Peyer's patch (tissue), 4 donors: ENCODE results near the gene MYO1H. TPM values are rescaled to one million over a fixed set of nuclear protein-coding genes. Genes with fewer than 3 reads are reported as not detected.

ENCODE experiments used
- DNase-seq, 3 donors: peaks; one replicate each; pipeline ENCODE4 v3.0.0-alpha.2; 2017 to 2019
- H3K27ac ChIP-seq, 4 donors: fragments of 200-600 bp; sonication (generic); one replicate each; pipeline ENCODE4 v1.5.1; 2016 to 2019
- H3K27me3 ChIP-seq, 2 donors: fragments of 200-600 bp; sonication (generic); one replicate each; pipeline ENCODE4 v1.5.1; 2019
- H3K36me3 ChIP-seq, 3 donors: fragments of 200-600 bp; sonication (generic); one replicate each; pipeline ENCODE4 v1.5.1; 2016 to 2019
- H3K4me1 ChIP-seq, 4 donors: fragments of 200-600 bp; sonication (generic); one replicate each; pipeline ENCODE4 v1.5.1; 2016 to 2019
- H3K4me3 ChIP-seq, 4 donors: fragments of 200-600 bp; sonication (generic); 1 replicate in 3 of 4; 2 replicates in 1 of 4; pipeline ENCODE4 v1.5.1; 2016 to 2019; ENCODE audit warnings: mild to moderate bottlenecking in 1 of 4
- H3K9me3 ChIP-seq, 4 donors: fragments of 200-600 bp; sonication (generic); one replicate each; pipeline ENCODE4 v1.5.1; 2016 to 2019; ENCODE audit warnings: mild to moderate bottlenecking in 1 of 4
- POLR2A ChIP-seq, 2 donors: fragments of 450-650 bp; IDR thresholded peaks; one replicate each; pipeline ENCODE4 v1.5.1; 2017; ENCODE audit warnings: antibody characterized with exemption in 2 of 2, mild to moderate bottlenecking in 2 of 2, moderate library complexity in 2 of 2
- total RNA-seq, 4 donors: library from RNA; depleted of rRNA; stranded (reverse); fragments of >200 nt; gene quantifications; one replicate each; pipeline ENCODE4 v1.1.0, GENCODE V29; 2016
- TF ChIP-seq, protein P1 (sequence below), 6 experiments: fragments of 450-650 bp in 4 of 6; fragments of 200-600 bp in 2 of 6; sonication (generic) in 1 of 6; IDR thresholded peaks; one replicate each; pipeline ENCODE4 v1.5.1; 2017 to 2019; ENCODE audit warnings: antibody characterized with exemption in 6 of 6, mild to moderate bottlenecking in 3 of 6, moderate library complexity in 1 of 6

The MYO1H gene
- total RNA-seq, 4 donors from 2014 or later = not detected

DNA sequence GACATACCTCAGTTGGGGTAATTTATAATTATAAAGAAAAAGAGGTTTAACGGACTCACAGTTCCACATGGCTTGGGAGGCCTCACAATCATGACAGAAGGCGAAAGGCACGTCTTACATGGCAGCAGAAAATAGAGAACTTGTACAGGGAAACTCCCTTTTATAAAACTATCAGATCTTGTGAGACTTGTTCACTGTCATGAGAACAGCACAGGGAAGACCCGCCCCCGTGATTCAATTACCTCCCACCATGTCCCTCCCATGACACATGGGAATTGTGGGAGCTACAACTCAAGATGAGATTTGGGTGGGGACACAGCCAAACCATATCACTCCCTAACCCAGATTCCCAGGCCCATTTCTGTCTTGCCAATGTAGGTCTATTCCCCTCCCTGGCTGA, 22.1 kb downstream of the MYO1H start:
- no peak for DNase-seq
- Histone ChIP-seq H3K4me3 (no peak overlapping the region), H3K4me1 (no peaks in the 10 kb centered on the region), H3K36me3 (no peaks in the 10 kb centered on the region), H3K27me3 (no peaks in the 10 kb centered on the region), H3K9me3 (no peaks in the 10 kb centered on the region), H3K27ac (no peak overlapping the region)
- TF ChIP-seq, protein P1, sequence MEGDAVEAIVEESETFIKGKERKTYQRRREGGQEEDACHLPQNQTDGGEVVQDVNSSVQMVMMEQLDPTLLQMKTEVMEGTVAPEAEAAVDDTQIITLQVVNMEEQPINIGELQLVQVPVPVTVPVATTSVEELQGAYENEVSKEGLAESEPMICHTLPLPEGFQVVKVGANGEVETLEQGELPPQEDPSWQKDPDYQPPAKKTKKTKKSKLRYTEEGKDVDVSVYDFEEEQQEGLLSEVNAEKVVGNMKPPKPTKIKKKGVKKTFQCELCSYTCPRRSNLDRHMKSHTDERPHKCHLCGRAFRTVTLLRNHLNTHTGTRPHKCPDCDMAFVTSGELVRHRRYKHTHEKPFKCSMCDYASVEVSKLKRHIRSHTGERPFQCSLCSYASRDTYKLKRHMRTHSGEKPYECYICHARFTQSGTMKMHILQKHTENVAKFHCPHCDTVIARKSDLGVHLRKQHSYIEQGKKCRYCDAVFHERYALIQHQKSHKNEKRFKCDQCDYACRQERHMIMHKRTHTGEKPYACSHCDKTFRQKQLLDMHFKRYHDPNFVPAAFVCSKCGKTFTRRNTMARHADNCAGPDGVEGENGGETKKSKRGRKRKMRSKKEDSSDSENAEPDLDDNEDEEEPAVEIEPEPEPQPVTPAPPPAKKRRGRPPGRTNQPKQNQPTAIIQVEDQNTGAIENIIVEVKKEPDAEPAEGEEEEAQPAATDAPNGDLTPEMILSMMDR (IDR thresholded peaks at IDR 0.05) = no peak
- no peak for TF ChIP-seq POLR2A (IDR thresholded peaks at IDR 0.05)

DNA sequence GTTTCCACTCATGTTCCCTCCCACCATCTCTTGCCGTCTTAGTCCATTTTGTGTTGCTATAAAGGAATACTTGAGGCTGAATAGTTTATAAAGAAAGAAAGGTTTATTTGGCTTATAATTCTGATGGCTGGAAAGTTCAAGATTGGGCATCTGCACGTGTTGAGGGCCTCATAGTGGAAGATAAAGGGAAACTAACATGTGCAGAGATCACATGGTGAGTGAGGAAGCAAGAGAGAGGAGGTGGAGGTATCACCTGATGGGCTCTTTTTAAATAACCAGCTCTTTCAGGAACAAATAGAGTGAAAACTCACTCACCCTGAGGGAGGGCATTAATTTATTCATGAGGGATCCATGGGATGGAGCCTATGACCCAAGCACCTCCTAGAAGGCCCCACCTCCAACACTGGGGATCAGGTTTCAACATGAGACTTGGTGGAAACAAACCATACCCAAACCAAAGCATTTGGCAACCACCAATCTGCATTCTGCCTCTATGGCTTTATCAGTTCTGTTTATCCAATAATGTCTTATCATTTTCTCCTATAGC, 29.5 kb downstream of the MYO1H start:
- Histone ChIP-seq H3K4me1 (no peaks in the 10 kb centered on the region), H3K27me3 (no peaks in the 10 kb centered on the region), H3K36me3 (no peaks in the 10 kb centered on the region), H3K27ac (no peak overlapping the region), H3K4me3 (no peak overlapping the region), H3K9me3 (no peaks in the 10 kb centered on the region)
- DNase-seq = no peak
- TF ChIP-seq, protein P1 (IDR thresholded peaks at IDR 0.05) = no peak
- no peak for TF ChIP-seq POLR2A (IDR thresholded peaks at IDR 0.05)

DNA sequence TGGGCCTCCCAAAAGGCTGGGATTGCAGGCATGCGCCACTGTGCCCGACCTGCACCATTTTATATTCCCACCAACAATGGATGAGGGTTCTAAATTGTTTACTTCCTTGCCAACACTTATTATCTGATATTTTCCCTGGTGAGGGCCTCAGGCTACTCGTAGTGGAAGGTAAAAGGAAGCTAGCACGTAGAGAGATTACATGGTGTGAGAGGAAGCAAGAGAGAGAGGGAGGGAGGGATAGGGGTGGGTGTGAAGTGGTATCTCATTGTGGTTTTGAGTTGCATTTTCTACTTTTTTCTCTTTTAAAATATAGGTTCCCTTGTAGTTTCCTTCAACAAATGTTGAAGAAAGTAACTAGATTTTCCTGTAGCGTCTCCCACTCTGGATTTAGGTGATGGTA, 30.9 kb downstream of the MYO1H start:
- Histone ChIP-seq H3K27ac (no peak overlapping the region), H3K36me3 (no peaks in the 10 kb centered on the region), H3K4me3 (no peak overlapping the region), H3K27me3 (no peaks in the 10 kb centered on the region), H3K4me1 (no peaks in the 10 kb centered on the region), H3K9me3 (no peaks in the 10 kb centered on the region)
- no peak for DNase-seq
- TF ChIP-seq, protein P1 (IDR thresholded peaks at IDR 0.05) = no peak
- TF ChIP-seq POLR2A (IDR thresholded peaks at IDR 0.05) = no peak

DNA sequence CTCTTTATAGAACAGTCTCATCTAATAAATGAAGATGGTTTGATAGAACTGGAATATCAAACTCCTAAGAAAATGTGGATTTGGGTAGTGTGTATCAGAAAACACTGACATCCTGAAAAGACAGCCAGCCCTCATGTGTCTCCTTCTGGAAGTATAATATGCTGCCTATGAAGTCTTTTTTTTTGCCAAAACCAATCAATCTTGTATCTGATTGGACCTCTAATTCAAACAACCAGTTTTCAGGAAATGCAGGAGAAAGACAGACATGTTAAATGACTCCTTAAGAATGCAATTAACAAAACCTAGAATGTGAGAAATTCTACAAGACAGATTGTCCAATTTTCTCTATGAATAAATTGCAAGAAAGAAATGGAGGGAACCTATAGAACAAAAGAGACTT, 34.3 kb downstream of the MYO1H start:
- H3K36me3 ChIP-seq = no peaks in the 10 kb centered on the region
- peaks cover 0 to under 1% (median 0%) of the 10 kb centered on the region in 4 donors for H3K9me3 ChIP-seq
- no peaks in the 10 kb centered on the region for H3K4me1 ChIP-seq
- TF ChIP-seq, protein P1 (IDR thresholded peaks at IDR 0.05) = no peak
- TF ChIP-seq POLR2A (IDR thresholded peaks at IDR 0.05) = no peak
- H3K27ac ChIP-seq = no peak overlapping the region
- no peaks in the 10 kb centered on the region for H3K27me3 ChIP-seq
- DNase-seq = no peak
- H3K4me3 ChIP-seq = no peak overlapping the region

DNA sequence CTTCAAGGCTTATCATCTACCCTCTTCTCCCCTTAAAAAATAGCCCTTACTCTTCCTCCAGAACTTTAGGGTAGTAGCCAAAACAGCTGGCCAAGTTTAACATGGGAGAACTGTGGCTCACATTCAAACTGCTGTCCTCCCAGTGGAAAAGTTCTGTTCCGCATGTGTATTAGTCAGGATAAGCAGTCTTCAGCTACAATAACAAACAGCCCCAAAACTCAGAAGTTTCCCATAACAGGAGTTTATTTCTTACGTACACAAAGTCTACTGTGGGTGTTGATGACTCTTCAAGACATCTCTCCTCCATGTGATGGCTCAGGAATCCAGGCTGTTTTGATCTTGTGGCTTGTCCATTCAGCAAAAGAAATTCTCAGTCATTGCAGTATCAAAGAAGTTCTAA, 35.5 kb downstream of the MYO1H start:
- no peaks in the 10 kb centered on the region for H3K4me1 ChIP-seq
- peaks cover 0 to 9% (median 0%) of the 10 kb centered on the region in 4 donors for H3K9me3 ChIP-seq
- no peak overlapping the region for H3K27ac ChIP-seq
- no peaks in the 10 kb centered on the region for H3K36me3 ChIP-seq
- no peak overlapping the region for H3K4me3 ChIP-seq
- H3K27me3 ChIP-seq = no peaks in the 10 kb centered on the region
- DNase-seq = no peak
- TF ChIP-seq, protein P1 (IDR thresholded peaks at IDR 0.05) = no peak
- no peak for TF ChIP-seq POLR2A (IDR thresholded peaks at IDR 0.05)
